ENCODE data around the gene NEK6. TPM values are rescaled to one million over a fixed set of nuclear protein-coding genes. Genes with fewer than 3 reads are reported as not detected.

The NEK6 gene
- total RNA-seq, 4 donors from 2014 or later: 2.0 to 15.3 (median 7.3) TPM

- intact Hi-C loops (cut with DNase I): no loop called here
- TF ChIP-seq POLR2A (IDR thresholded peaks at IDR 0.05): no peak
- TF ChIP-seq CTCF (IDR thresholded peaks at IDR 0.05): no peak
- Histone ChIP-seq H3K27ac (no peak overlapping the region), H3K4me1 (peaks cover 0 to 10% (median 3%) of the 10 kb centered on the region in 3 donors), H3K4me3 (no peak overlapping the region), H3K9me3 (no peaks in the 10 kb centered on the region), H3K27me3 (no peaks in the 10 kb centered on the region), H3K36me3 (peaks cover 0 to 50% (median 0%) of the 10 kb centered on the region in 3 donors)
- WGBS, 2 donors: 40 to 73% methylated on average over 1 of the region's 1 CpG
- DNase-seq: no peak
These were observed 118.6 kb downstream of the NEK6 start for GRCh38 chr9:124376329-124376728.

- Histone ChIP-seq H3K36me3 (peaks cover 0 to 63% (median 0%) of the 10 kb centered on the region in 3 donors), H3K27ac (no peak overlapping the region), H3K9me3 (no peaks in the 10 kb centered on the region), H3K4me3 (no peak overlapping the region), H3K4me1 (peaks cover 0 to 10% (median 3%) of the 10 kb centered on the region in 3 donors), H3K27me3 (no peaks in the 10 kb centered on the region)
- intact Hi-C loops (cut with DNase I): no loop called here
- DNase-seq: no peak
- TF ChIP-seq POLR2A (IDR thresholded peaks at IDR 0.05) (no peak), CTCF (IDR thresholded peaks at IDR 0.05) (no peak)
- 70 to 73% methylated on average over 9 to 10 of the region's 10 CpGs for WGBS, 2 donors
These were observed 120.0 kb downstream of the NEK6 start for GRCh38 chr9:124377551-124378406.

GRCh38 chr9:124381170-124381945 lies 123.6 kb downstream of the NEK6 start:
- Histone ChIP-seq H3K27me3 (no peaks in the 10 kb centered on the region), H3K27ac (no peak overlapping the region), H3K36me3 (peaks cover 0 to 63% (median 7%) of the 10 kb centered on the region in 3 donors), H3K4me1 (peaks cover 0 to 10% (median 3%) of the 10 kb centered on the region in 3 donors), H3K9me3 (no peaks in the 10 kb centered on the region), H3K4me3 (no peak overlapping the region)
- TF ChIP-seq POLR2A (IDR thresholded peaks at IDR 0.05): no peak
- TF ChIP-seq CTCF (IDR thresholded peaks at IDR 0.05): no peak
- no peak for DNase-seq
- 70 to 71% methylated on average over 4 of the region's 4 CpGs for WGBS, 2 donors
- intact Hi-C loops (cut with DNase I): no loop called here

- H3K4me1 ChIP-seq: peaks cover 0 to 14% (median 0%) of the 10 kb centered on the region in 3 donors
These were observed 126.5 kb downstream of the NEK6 start for GRCh38 chr9:124384210-124384609.

More at GRCh38 chr9:124384210-124384609, 126.5 kb downstream of the NEK6 start:
- H3K4me3 ChIP-seq: no peak overlapping the region
- no peak for DNase-seq
- H3K27me3 ChIP-seq: no peaks in the 10 kb centered on the region
- intact Hi-C loops (cut with DNase I): no loop called here
- TF ChIP-seq CTCF (IDR thresholded peaks at IDR 0.05) (no peak), POLR2A (IDR thresholded peaks at IDR 0.05) (no peak)
- H3K27ac ChIP-seq: no peak overlapping the region
- 84 to 91% methylated on average over 7 of the region's 7 CpGs for WGBS, 2 donors
- no peaks in the 10 kb centered on the region for H3K9me3 ChIP-seq
- peaks cover 0 to 57% (median 7%) of the 10 kb centered on the region in 3 donors for H3K36me3 ChIP-seq

All from esophagus squamous epithelium (tissue), 5 donors.